Body of pancreas (tissue), 4 donors: ENCODE data around the gene GLTP. TPM values are rescaled to one million over a fixed set of nuclear protein-coding genes. Genes with fewer than 3 reads are reported as not detected.

Experiments
- ATAC-seq: fragments of 150-250 bp; one replicate; pipeline ENCODE4 v1.9.1; 2016
- DNase-seq, 4 donors: peaks; one replicate each; pipeline ENCODE4 v3.0.0-alpha.2; 2019
- H3K27ac ChIP-seq, 4 donors: fragments of 200-600 bp; sonication (generic); 1 replicate in 3 of 4; 2 replicates in 1 of 4; pipeline versions ENCODE4 v1.5.1 to v1.6.1; 2016 to 2019; ENCODE audit warnings: mild to moderate bottlenecking in 1 of 4, mixed read lengths in 1 of 4, moderate library complexity in 1 of 4
- H3K27me3 ChIP-seq, 2 donors: fragments of 200-600 bp; sonication (generic); one replicate each; pipeline ENCODE4 v1.6.0; 2016; ENCODE audit warnings: mild to moderate bottlenecking in 1 of 2
- H3K36me3 ChIP-seq, 2 donors: fragments of 200-600 bp; sonication (generic); replicated peaks in 1 of 2; 2 replicates each; pipeline ENCODE4 v1.5.1; 2016; ENCODE audit warnings: low read depth in 2 of 2; ENCODE audit not compliant: insufficient read depth in 1 of 2
- H3K4me1 ChIP-seq: fragments of 200-600 bp; sonication (generic); one replicate; pipeline ENCODE4 v1.6.0; 2016
- H3K4me3 ChIP-seq, 2 donors: fragments of 200-600 bp; sonication (generic); 1 replicate in 1 of 2; 2 replicates in 1 of 2; pipeline ENCODE4 v1.5.1; 2016 to 2019
- H3K9me3 ChIP-seq, 3 donors: fragments of 200-600 bp; sonication (generic); 1 replicate in 2 of 3; 2 replicates in 1 of 3; pipeline ENCODE4 v1.5.1; 2016
- CTCF ChIP-seq, 7 experiments: fragments of 450-650 bp in 4 of 7; fragments of 200-600 bp in 3 of 7; sonication (generic) in 3 of 7; IDR thresholded peaks; one replicate each; pipeline ENCODE4 v1.5.1; 2016 to 2019; ENCODE audit warnings: antibody characterized with exemption in 7 of 7
- POLR2A ChIP-seq, 3 donors: fragments of 450-650 bp; IDR thresholded peaks; one replicate each; pipeline ENCODE4 v1.6.1; 2016; ENCODE audit warnings: antibody characterized with exemption in 3 of 3, mild to moderate bottlenecking in 2 of 3
- WGBS, 2 donors: methylation state at CpG; one replicate each; pipeline ENCODE4 v1.1.5; 2017; 5-methylcytosine and 5-hydroxymethylcytosine counted together
- intact Hi-C: fragments of 100-400 bp; cut with DNase I; formaldehyde crosslinking; loops from one replicate; pipeline ENCODE4 v1.15.1; 2023
- total RNA-seq, 2 donors: library from RNA; depleted of rRNA; stranded (reverse); fragments of >200 nt; gene quantifications; one replicate each; pipeline ENCODE4 v1.1.0, GENCODE V29; 2016

GLTP gene
- total RNA-seq, 2 donors from 2014 or later: 21.1 to 27.8 TPM

- WGBS, 2 donors: 84 to 87% methylated on average over 7 to 8 of the region's 8 CpGs
- Histone ChIP-seq H3K27me3 (no peaks in the 10 kb centered on the region), H3K4me3 (no peak overlapping the region), H3K27ac (no peak overlapping the region), H3K9me3 (no peaks in the 10 kb centered on the region), H3K4me1 (peaks cover 11% of the 10 kb centered on the region), H3K36me3 (no peaks in the 10 kb centered on the region)
- no peak for ATAC-seq
- TF ChIP-seq CTCF (IDR thresholded peaks at IDR 0.05) (no peak), POLR2A (IDR thresholded peaks at IDR 0.05) (no peak)
- intact Hi-C loops: no loop called here
- no peak for DNase-seq
These were observed 62.6 kb downstream of the GLTP start for GRCh38 chr12:109817627-109818231.

- Histone ChIP-seq H3K9me3 (no peaks in the 10 kb centered on the region), H3K4me1 (peaks cover 3% of the 10 kb centered on the region), H3K27me3 (no peaks in the 10 kb centered on the region), H3K36me3 (no peaks in the 10 kb centered on the region), H3K4me3 (no peak overlapping the region), H3K27ac (no peak overlapping the region)
- DNase-seq (no peak), ATAC-seq (no peak)
- intact Hi-C loops: no loop called here
- TF ChIP-seq POLR2A (IDR thresholded peaks at IDR 0.05) (no peak), CTCF (IDR thresholded peaks at IDR 0.05) (no peak)
- WGBS, 2 donors: 83 to 84% methylated on average over 7 of the region's 7 CpGs
These were observed 63.5 kb downstream of the GLTP start for GRCh38 chr12:109816870-109817269.

- no peak for DNase-seq
- WGBS, 2 donors: 74 to 80% methylated on average over 9 to 10 of the region's 10 CpGs
- intact Hi-C loops: no loop called here
These were observed 64.4 kb downstream of the GLTP start for GRCh38 chr12:109815757-109816617.

GRCh38 chr12:109815225-109815624, 65.1 kb downstream of the GLTP start:
- ATAC-seq: no peak
- intact Hi-C loops: no loop called here
- no peak for DNase-seq
- H3K4me3 ChIP-seq: no peak overlapping the region
- no peak overlapping the region for H3K27ac ChIP-seq
- WGBS, 2 donors: 90 to 100% methylated on average over 1 to 4 of the region's 4 CpGs
- H3K4me1 ChIP-seq: no peaks in the 10 kb centered on the region
- no peak for TF ChIP-seq CTCF (IDR thresholded peaks at IDR 0.05)
- TF ChIP-seq POLR2A (IDR thresholded peaks at IDR 0.05): no peak
- no peaks in the 10 kb centered on the region for H3K27me3 ChIP-seq
- no peaks in the 10 kb centered on the region for H3K36me3 ChIP-seq
- H3K9me3 ChIP-seq: no peaks in the 10 kb centered on the region

More at GRCh38 chr12:109815757-109816617, 64.4 kb downstream of the GLTP start:
- no peak for ATAC-seq
- Histone ChIP-seq H3K27ac (no peak overlapping the region), H3K27me3 (no peaks in the 10 kb centered on the region), H3K9me3 (no peaks in the 10 kb centered on the region), H3K4me1 (no peaks in the 10 kb centered on the region), H3K4me3 (no peak overlapping the region), H3K36me3 (no peaks in the 10 kb centered on the region)
- no peak for TF ChIP-seq CTCF (IDR thresholded peaks at IDR 0.05)
- TF ChIP-seq POLR2A (IDR thresholded peaks at IDR 0.05): no peak
